ENCODE data around the gene TBC1D14. TPM values are rescaled to one million over a fixed set of nuclear protein-coding genes. Genes with fewer than 3 reads are reported as not detected.

The TBC1D14 gene
- total RNA-seq, 1 experiment from 2014 or later: 36.3 TPM

- Histone ChIP-seq H3K4me3 (ENCODE audit: low read depth in 2 of 2, low read length in 2 of 2) (peak overlapping the region; percentile 8 to 14), H3K27me3 (ENCODE audit: control insufficient read depth, insufficient read depth, low read length) (no peaks in the 10 kb centered on the region), H3K9me3 (ENCODE audit: control insufficient read depth, insufficient read depth, low read depth, low read length) (no peaks in the 10 kb centered on the region), H3K27ac (ENCODE audit: low read length) (peak overlapping the region; percentile 81), H3K4me1 (ENCODE audit: control insufficient read depth, insufficient read depth, low read length) (peaks cover 40% of the 10 kb centered on the region), H3K36me3 (ENCODE audit: control insufficient read depth, insufficient read depth, low read length) (peaks cover 3% of the 10 kb centered on the region; the same call in 1 of the 2 replicates)
- TF ChIP-seq REST (IDR thresholded peaks at IDR 0.05; ENCODE audit: insufficient read depth in 1 of 2, low read depth in 2 of 2, low read length in 1 of 2) (no peak), CTCF (IDR thresholded peaks at IDR 0.05) (no peak), SIN3A (IDR thresholded peaks at IDR 0.05; ENCODE audit: borderline replicate concordance, insufficient read depth, low read depth, low read length) (no peak), POLR2AphosphoS5 (IDR thresholded peaks at IDR 0.05; ENCODE audit: low read depth, low read length) (no peak), TCF7L2 (IDR thresholded peaks at IDR 0.05; ENCODE audit: low read depth, low read length) (no peak)
- ChIA-PET CTCF (interaction anchor here (0.8 to 1.2 kb wide), 2 partner anchors 10 to 111 kb away, joined by 3 to 6 read pairs; no protein-coding TSS in a partner anchor), POLR2A (no interaction called here)
- intact Hi-C loops (cut with micrococcal nuclease; ENCODE audit: unreplicated experiment) (no loop called here), in situ Hi-C loops (cut with HindIII; ENCODE audit: low pct_unique_long_range_greater_than_20kb, low sequenced_read_pairs) (no loop called here)
- DNase-seq (ENCODE audit: low read depth, low spot score): no peak
- ATAC-seq: peak; percentile 19; the same call in 1 of the 2 replicates
- no TSS peak for BruUV-seq (replicated peaks)
Measured at GRCh38 chr4:6984612-6985425, 75.2 kb downstream of the TBC1D14 start.

GRCh38 chr4:6986072-6986780 is 76.6 kb downstream of the TBC1D14 start:
- ATAC-seq (peak; percentile 43), DNase-seq (ENCODE audit: low read depth, low spot score) (no peak)
- peak overlapping the region; percentile 65 to 72 for H3K4me3 ChIP-seq (ENCODE audit: low read depth in 2 of 2, low read length in 2 of 2)
- H3K27ac ChIP-seq (ENCODE audit: low read length): peak overlapping the region; percentile 81
- POLR2A ChIA-PET: interaction anchor here (0.6 kb wide), 2 partner anchors 55 to 423 kb away, joined by 5 to 7 read pairs; no protein-coding TSS in a partner anchor
- in situ Hi-C loops (cut with HindIII; ENCODE audit: low pct_unique_long_range_greater_than_20kb, low sequenced_read_pairs): no loop called here
- H3K4me1 ChIP-seq (ENCODE audit: control insufficient read depth, insufficient read depth, low read length): peaks cover 43% of the 10 kb centered on the region
- intact Hi-C loops (cut with micrococcal nuclease; ENCODE audit: unreplicated experiment): no loop called here
- CTCF ChIA-PET: interaction anchor here (0.6 kb wide), 2 partner anchors 18 to 192 kb away, joined by 3 read pairs; no protein-coding TSS in a partner anchor
- TSS peak; percentile 94 for BruUV-seq (replicated peaks)
- H3K9me3 ChIP-seq (ENCODE audit: control insufficient read depth, insufficient read depth, low read depth, low read length): no peaks in the 10 kb centered on the region
- peaks cover 3% of the 10 kb centered on the region; the same call in 1 of the 2 replicates for H3K36me3 ChIP-seq (ENCODE audit: control insufficient read depth, insufficient read depth, low read length)
- TF ChIP-seq TCF7L2 (IDR thresholded peaks at IDR 0.05; ENCODE audit: low read depth, low read length): no peak
- TF ChIP-seq CTCF (IDR thresholded peaks at IDR 0.05): no peak
- no peak for TF ChIP-seq REST (IDR thresholded peaks at IDR 0.05; ENCODE audit: insufficient read depth in 1 of 2, low read depth in 2 of 2, low read length in 1 of 2)
- TF ChIP-seq SIN3A (IDR thresholded peaks at IDR 0.05; ENCODE audit: borderline replicate concordance, insufficient read depth, low read depth, low read length): no peak
- no peak for TF ChIP-seq POLR2AphosphoS5 (IDR thresholded peaks at IDR 0.05; ENCODE audit: low read depth, low read length)
- no peaks in the 10 kb centered on the region for H3K27me3 ChIP-seq (ENCODE audit: control insufficient read depth, insufficient read depth, low read length)
